ENCODE data around the gene NAV2.

NAV2 gene

GRCh38 chr11:20137637-20138036 is 425.0 kb downstream of the NAV2 start:
- Histone ChIP-seq H3K36me3 (ENCODE audit: control insufficient read depth, insufficient read depth, low read length) (no peaks in the 10 kb centered on the region), H3K9me3 (ENCODE audit: control insufficient read depth, insufficient read depth, low read length) (no peaks in the 10 kb centered on the region), H3K27me3 (ENCODE audit: control insufficient read depth, insufficient read depth, low read length) (peaks cover 15% of the 10 kb centered on the region; the same call in 1 of the 2 replicates), H3K4me3 (ENCODE audit: low read depth, low read length) (no peak overlapping the region), H3K4me1 (ENCODE audit: control insufficient read depth, insufficient read depth, low read length) (0 out of 2 replicates have a peak, but pooled peaks cover under 1% of the 10 kb centered on the region), H3K9ac (ENCODE audit: low read depth, low read length) (no peak overlapping the region), H3K27ac (ENCODE audit: low read depth, low read length) (no peak overlapping the region)

- H3K4me1 ChIP-seq (ENCODE audit: control insufficient read depth, insufficient read depth, low read length): no peaks in the 10 kb centered on the region
- no peaks in the 10 kb centered on the region for H3K9me3 ChIP-seq (ENCODE audit: control insufficient read depth, insufficient read depth, low read length)
- no peak overlapping the region for H3K4me3 ChIP-seq (ENCODE audit: low read depth, low read length)
These were observed 426.1 kb downstream of the NAV2 start for GRCh38 chr11:20138707-20139106.

GRCh38 chr11:20154381-20154780 is 441.7 kb downstream of the NAV2 start:
- Histone ChIP-seq H3K27me3 (ENCODE audit: control insufficient read depth, insufficient read depth, low read length) (peaks cover 65% of the 10 kb centered on the region), H3K27ac (ENCODE audit: low read depth, low read length) (peak overlapping the region; percentile 78), H3K4me3 (ENCODE audit: low read depth, low read length) (no peak overlapping the region), H3K9ac (ENCODE audit: low read depth, low read length) (no peak overlapping the region), H3K36me3 (ENCODE audit: control insufficient read depth, insufficient read depth, low read length) (no peaks in the 10 kb centered on the region), H3K4me1 (ENCODE audit: control insufficient read depth, insufficient read depth, low read length) (peaks cover 30% of the 10 kb centered on the region), H3K9me3 (ENCODE audit: control insufficient read depth, insufficient read depth, low read length) (no peaks in the 10 kb centered on the region)

More at GRCh38 chr11:20138707-20139106, 426.1 kb downstream of the NAV2 start:
- Histone ChIP-seq H3K27me3 (ENCODE audit: control insufficient read depth, insufficient read depth, low read length) (peaks cover 10% of the 10 kb centered on the region; the same call in 1 of the 2 replicates), H3K27ac (ENCODE audit: low read depth, low read length) (no peak overlapping the region), H3K36me3 (ENCODE audit: control insufficient read depth, insufficient read depth, low read length) (no peaks in the 10 kb centered on the region), H3K9ac (ENCODE audit: low read depth, low read length) (no peak overlapping the region)

- Histone ChIP-seq H3K27me3 (ENCODE audit: control insufficient read depth, insufficient read depth, low read length) (peaks cover 79% of the 10 kb centered on the region), H3K9ac (ENCODE audit: low read depth, low read length) (no peak overlapping the region), H3K4me3 (ENCODE audit: low read depth, low read length) (peak overlapping the region; percentile 67), H3K9me3 (ENCODE audit: control insufficient read depth, insufficient read depth, low read length) (no peaks in the 10 kb centered on the region), H3K36me3 (ENCODE audit: control insufficient read depth, insufficient read depth, low read length) (no peaks in the 10 kb centered on the region), H3K27ac (ENCODE audit: low read depth, low read length) (no peak overlapping the region), H3K4me1 (ENCODE audit: control insufficient read depth, insufficient read depth, low read length) (peaks cover 42% of the 10 kb centered on the region)
These were observed 443.1 kb downstream of the NAV2 start for GRCh38 chr11:20155683-20156279.

GRCh38 chr11:20156280-20156875 is 443.7 kb downstream of the NAV2 start:
- peaks cover 85% of the 10 kb centered on the region for H3K27me3 ChIP-seq (ENCODE audit: control insufficient read depth, insufficient read depth, low read length)
- H3K9me3 ChIP-seq (ENCODE audit: control insufficient read depth, insufficient read depth, low read length): no peaks in the 10 kb centered on the region
- H3K4me3 ChIP-seq (ENCODE audit: low read depth, low read length): peak overlapping the region; percentile 67
- H3K4me1 ChIP-seq (ENCODE audit: control insufficient read depth, insufficient read depth, low read length): peaks cover 47% of the 10 kb centered on the region
- H3K36me3 ChIP-seq (ENCODE audit: control insufficient read depth, insufficient read depth, low read length): no peaks in the 10 kb centered on the region
- no peak overlapping the region for H3K9ac ChIP-seq (ENCODE audit: low read depth, low read length)
- H3K27ac ChIP-seq (ENCODE audit: low read depth, low read length): no peak overlapping the region

- Histone ChIP-seq H3K9me3 (ENCODE audit: control insufficient read depth, insufficient read depth, low read length) (no peaks in the 10 kb centered on the region), H3K36me3 (ENCODE audit: control insufficient read depth, insufficient read depth, low read length) (no peaks in the 10 kb centered on the region), H3K4me3 (ENCODE audit: low read depth, low read length) (peak overlapping the region; percentile 67), H3K9ac (ENCODE audit: low read depth, low read length) (no peak overlapping the region), H3K27me3 (ENCODE audit: control insufficient read depth, insufficient read depth, low read length) (peaks cover 91% of the 10 kb centered on the region), H3K27ac (ENCODE audit: low read depth, low read length) (no peak overlapping the region), H3K4me1 (ENCODE audit: control insufficient read depth, insufficient read depth, low read length) (peaks cover 54% of the 10 kb centered on the region)
These were observed 444.4 kb downstream of the NAV2 start for GRCh38 chr11:20156876-20157613.

GRCh38 chr11:20157728-20158127 is 445.1 kb downstream of the NAV2 start:
- no peak overlapping the region for H3K9ac ChIP-seq (ENCODE audit: low read depth, low read length)
- peaks cover 98% of the 10 kb centered on the region for H3K27me3 ChIP-seq (ENCODE audit: control insufficient read depth, insufficient read depth, low read length)
- no peaks in the 10 kb centered on the region for H3K9me3 ChIP-seq (ENCODE audit: control insufficient read depth, insufficient read depth, low read length)
- H3K4me3 ChIP-seq (ENCODE audit: low read depth, low read length): peak overlapping the region; percentile 67; the same call in 1 of the 2 replicates
- no peak overlapping the region for H3K27ac ChIP-seq (ENCODE audit: low read depth, low read length)
- H3K36me3 ChIP-seq (ENCODE audit: control insufficient read depth, insufficient read depth, low read length): no peaks in the 10 kb centered on the region
- H3K4me1 ChIP-seq (ENCODE audit: control insufficient read depth, insufficient read depth, low read length): peaks cover 58% of the 10 kb centered on the region

- peaks cover 62% of the 10 kb centered on the region for H3K4me1 ChIP-seq (ENCODE audit: control insufficient read depth, insufficient read depth, low read length)
- H3K9ac ChIP-seq (ENCODE audit: low read depth, low read length): no peak overlapping the region
- H3K4me3 ChIP-seq (ENCODE audit: low read depth, low read length): peak overlapping the region; percentile 33
- no peak overlapping the region for H3K27ac ChIP-seq (ENCODE audit: low read depth, low read length)
- peaks cover 100% of the 10 kb centered on the region for H3K27me3 ChIP-seq (ENCODE audit: control insufficient read depth, insufficient read depth, low read length)
- no peaks in the 10 kb centered on the region for H3K9me3 ChIP-seq (ENCODE audit: control insufficient read depth, insufficient read depth, low read length)
- H3K36me3 ChIP-seq (ENCODE audit: control insufficient read depth, insufficient read depth, low read length): no peaks in the 10 kb centered on the region
These were observed 446.1 kb downstream of the NAV2 start for GRCh38 chr11:20158597-20159257.

GRCh38 chr11:20159466-20160381 is 447.1 kb downstream of the NAV2 start:
- H3K36me3 ChIP-seq (ENCODE audit: control insufficient read depth, insufficient read depth, low read length): no peaks in the 10 kb centered on the region
- H3K27ac ChIP-seq (ENCODE audit: low read depth, low read length): no peak overlapping the region
- H3K4me1 ChIP-seq (ENCODE audit: control insufficient read depth, insufficient read depth, low read length): peaks cover 61% of the 10 kb centered on the region
- H3K9me3 ChIP-seq (ENCODE audit: control insufficient read depth, insufficient read depth, low read length): no peaks in the 10 kb centered on the region
- H3K9ac ChIP-seq (ENCODE audit: low read depth, low read length): no peak overlapping the region
- peak overlapping the region; percentile 45 for H3K4me3 ChIP-seq (ENCODE audit: low read depth, low read length)
- H3K27me3 ChIP-seq (ENCODE audit: control insufficient read depth, insufficient read depth, low read length): peaks cover 100% of the 10 kb centered on the region
